Liver (tissue), 9 donors: ENCODE measurements around the gene RAD23B. TPM values are rescaled to one million over a fixed set of nuclear protein-coding genes. Genes with fewer than 3 reads are reported as not detected.

Source experiments
- DNase-seq: peaks from one replicate; pipeline ENCODE4 v3.0.0-alpha.2; 2017; ENCODE audit warnings: low spot score
- H3K27ac ChIP-seq, 2 donors: one replicate each; pipeline ENCODE4 v1.7.0; 2013; ENCODE audit warnings: inconsistent platforms in 2 of 2, low read length in 2 of 2, control low read depth in 1 of 2, low read depth in 1 of 2, mild to moderate bottlenecking in 1 of 2
- H3K27me3 ChIP-seq, 4 donors: one replicate each; pipeline versions ENCODE4 v1.6.1 to v1.7.0; 2013; ENCODE audit warnings: low read length in 3 of 4, inconsistent platforms in 1 of 4, mild to moderate bottlenecking in 1 of 4, moderate library complexity in 1 of 4; ENCODE audit not compliant: control insufficient read depth in 4 of 4, insufficient read depth in 4 of 4
- H3K36me3 ChIP-seq, 4 donors: one replicate each; pipeline versions ENCODE4 v1.6.1 to v1.7.0; 2013; ENCODE audit warnings: low read length in 3 of 4, mild to moderate bottlenecking in 3 of 4, low read depth in 1 of 4, moderate library complexity in 1 of 4; ENCODE audit not compliant: control insufficient read depth in 4 of 4, insufficient read depth in 3 of 4
- H3K4me1 ChIP-seq, 4 donors: one replicate each; pipeline versions ENCODE4 v1.6.1 to v1.7.0; 2013; ENCODE audit warnings: low read length in 3 of 4, mild to moderate bottlenecking in 3 of 4, moderate library complexity in 1 of 4; ENCODE audit not compliant: control insufficient read depth in 4 of 4, insufficient read depth in 4 of 4
- H3K4me3 ChIP-seq, 3 donors: one replicate each; pipeline versions ENCODE4 v1.6.1 to v1.7.0; 2013; ENCODE audit warnings: low read length in 3 of 3, control low read depth in 1 of 3, low read depth in 1 of 3, mild to moderate bottlenecking in 1 of 3
- H3K9ac ChIP-seq, 2 donors: one replicate each; pipeline ENCODE4 v1.7.0; 2013; ENCODE audit warnings: low read length in 2 of 2, mild to moderate bottlenecking in 2 of 2, moderate library complexity in 2 of 2, control low read depth in 1 of 2, low read depth in 1 of 2
- H3K9me3 ChIP-seq, 4 donors: one replicate each; pipeline versions ENCODE4 v1.6.1 to v1.7.0; 2013; ENCODE audit warnings: low read length in 3 of 4; ENCODE audit not compliant: control insufficient read depth in 4 of 4
- CTCF ChIP-seq: fragments of 150-350 bp; IDR thresholded peaks from 2 replicates; pipeline ENCODE4 v1.5.1; 2017; ENCODE audit warnings: improper control_type of control experiment, low read depth, low read length; ENCODE audit not compliant: missing input control
- EGR1 ChIP-seq, 2 donors: IDR thresholded peaks; 2 replicates each; pipeline ENCODE4 v1.6.1; 2016 to 2018; ENCODE audit warnings: antibody characterized with exemption in 2 of 2, low read depth in 2 of 2
- FOXA1 ChIP-seq: IDR thresholded peaks from 2 replicates; pipeline ENCODE4 v1.6.1; 2016; ENCODE audit warnings: antibody characterized with exemption
- FOXA2 ChIP-seq: IDR thresholded peaks from 2 replicates; pipeline ENCODE4 v1.6.1; 2016; ENCODE audit warnings: antibody characterized with exemption
- HNF4A ChIP-seq, 2 donors: conservative IDR thresholded peaks; 2 replicates each; pipeline ENCODE4 v1.6.1; 2016; ENCODE audit warnings: antibody characterized with exemption in 2 of 2, mild to moderate bottlenecking in 2 of 2
- HNF4G ChIP-seq: IDR thresholded peaks from 2 replicates; pipeline ENCODE4 v1.6.1; 2016; ENCODE audit warnings: antibody characterized with exemption
- NR2F2 ChIP-seq: IDR thresholded peaks from 2 replicates; pipeline ENCODE4 v1.6.1; 2016; ENCODE audit warnings: antibody characterized with exemption
- RAD21 ChIP-seq, 2 donors: IDR thresholded peaks; 2 replicates each; pipeline ENCODE4 v1.6.1; 2016; ENCODE audit warnings: antibody characterized with exemption in 2 of 2, mild to moderate bottlenecking in 2 of 2
- RXRA ChIP-seq, 2 donors: IDR thresholded peaks; 2 replicates each; pipeline ENCODE4 v1.6.1; 2017 to 2018; ENCODE audit warnings: antibody characterized with exemption in 2 of 2, mild to moderate bottlenecking in 1 of 2
- SP1 ChIP-seq: IDR thresholded peaks from 2 replicates; pipeline ENCODE4 v1.6.1; 2018; ENCODE audit warnings: antibody characterized with exemption, mild to moderate bottlenecking
- TAF1 ChIP-seq: conservative IDR thresholded peaks from 2 replicates; pipeline ENCODE4 v1.6.1; 2016; ENCODE audit warnings: antibody characterized with exemption, mild to moderate bottlenecking
- YY1 ChIP-seq: IDR thresholded peaks from 2 replicates; pipeline ENCODE4 v1.6.1; 2016; ENCODE audit warnings: antibody characterized with exemption, mild to moderate bottlenecking
- ZBTB33 ChIP-seq: IDR thresholded peaks from 2 replicates; pipeline ENCODE4 v1.6.1; 2016; ENCODE audit warnings: antibody characterized with exemption
- WGBS: extraction: QIAGEN DNeasy Blood & Tissue Kit; methylation state at CpG from one replicate; pipeline ENCODE4 v1.1.7; 2013; 5-methylcytosine and 5-hydroxymethylcytosine counted together
- polyA plus RNA-seq, 2 donors: library from polyadenylated mRNA; stranded (reverse) in 1 of 2; unstranded in 1 of 2; fragments of 200-250 nt in 1 of 2; fragments of >200 nt in 1 of 2; fragmentation: Nextera tagmentation in 1 of 2; extraction: Ambion mirVana in 1 of 2; gene quantifications; one replicate each; pipeline versions ENCODE4 v1.2.1 to v1.2.3, GENCODE V29; 2013 to 2015
- total RNA-seq, 2 donors: library from RNA; depleted of rRNA; stranded (reverse); fragments of >200 nt; gene quantifications; one replicate each; pipeline ENCODE4 v1.2.3, GENCODE V29; 2014
- TF ChIP-seq, protein P1 (sequence below): IDR thresholded peaks from 2 replicates; pipeline ENCODE4 v1.6.1; 2016; ENCODE audit warnings: antibody characterized with exemption
- TF ChIP-seq, protein P2 (sequence below): IDR thresholded peaks from 2 replicates; pipeline ENCODE4 v1.6.1; 2016; ENCODE audit warnings: antibody characterized with exemption
- TF ChIP-seq, protein P3 (sequence below): IDR thresholded peaks from 2 replicates; pipeline ENCODE4 v1.6.1; 2016; ENCODE audit warnings: antibody characterized with exemption, mild to moderate bottlenecking
- donor health status: healthy.
- donor health status: healthy.
- donor health status: healthy.
- donor health status: healthy.
- donor health status: healthy.

RAD23B gene
- total and polyA plus RNA-seq, 4 donors, result 13.6 to 101 (median 61.6) TPM

GRCh38 chr9:107330420-107330819 lies 47.3 kb downstream of the RAD23B start:
- H3K4me3 ChIP-seq, result no peak overlapping the region
- WGBS, result 74% methylated on average over 2 of the region's 2 CpGs

GRCh38 chr9:107332883-107333282 lies 49.8 kb downstream of the RAD23B start:
- Histone ChIP-seq H3K27me3 (no peaks in the 10 kb centered on the region), H3K9me3 (no peaks in the 10 kb centered on the region), H3K36me3 (peaks cover 12 to 59% (median 46%) of the 10 kb centered on the region in 4 donors), H3K27ac (no peak overlapping the region), H3K4me1 (peaks cover 0 to 17% (median 2%) of the 10 kb centered on the region in 4 donors), H3K4me3 (no peak overlapping the region), H3K9ac (no peak overlapping the region)
- 67% methylated on average over 2 of the region's 2 CpGs for WGBS
- TF ChIP-seq FOXA2, result no peak
- TF ChIP-seq, protein P1, sequence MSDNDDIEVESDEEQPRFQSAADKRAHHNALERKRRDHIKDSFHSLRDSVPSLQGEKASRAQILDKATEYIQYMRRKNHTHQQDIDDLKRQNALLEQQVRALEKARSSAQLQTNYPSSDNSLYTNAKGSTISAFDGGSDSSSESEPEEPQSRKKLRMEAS, result no peak
- TF ChIP-seq RAD21 (IDR thresholded peaks at IDR 0.05), result no peak
- TF ChIP-seq RXRA (IDR thresholded peaks at IDR 0.05), result no peak
- no peak for TF ChIP-seq TAF1
- TF ChIP-seq NR2F2, result no peak
- TF ChIP-seq, protein P2, sequence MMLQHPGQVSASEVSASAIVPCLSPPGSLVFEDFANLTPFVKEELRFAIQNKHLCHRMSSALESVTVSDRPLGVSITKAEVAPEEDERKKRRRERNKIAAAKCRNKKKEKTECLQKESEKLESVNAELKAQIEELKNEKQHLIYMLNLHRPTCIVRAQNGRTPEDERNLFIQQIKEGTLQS, result no peak
- TF ChIP-seq FOXA1, result no peak
- no peak for TF ChIP-seq HNF4G
- TF ChIP-seq EGR1 (IDR thresholded peaks at IDR 0.05; ENCODE audit: low read depth in 2 of 2), result no peak
- no peak for TF ChIP-seq SP1
- TF ChIP-seq YY1, result no peak
- TF ChIP-seq CTCF, result no peak
- no peak for TF ChIP-seq ZBTB33
- TF ChIP-seq, protein P3, sequence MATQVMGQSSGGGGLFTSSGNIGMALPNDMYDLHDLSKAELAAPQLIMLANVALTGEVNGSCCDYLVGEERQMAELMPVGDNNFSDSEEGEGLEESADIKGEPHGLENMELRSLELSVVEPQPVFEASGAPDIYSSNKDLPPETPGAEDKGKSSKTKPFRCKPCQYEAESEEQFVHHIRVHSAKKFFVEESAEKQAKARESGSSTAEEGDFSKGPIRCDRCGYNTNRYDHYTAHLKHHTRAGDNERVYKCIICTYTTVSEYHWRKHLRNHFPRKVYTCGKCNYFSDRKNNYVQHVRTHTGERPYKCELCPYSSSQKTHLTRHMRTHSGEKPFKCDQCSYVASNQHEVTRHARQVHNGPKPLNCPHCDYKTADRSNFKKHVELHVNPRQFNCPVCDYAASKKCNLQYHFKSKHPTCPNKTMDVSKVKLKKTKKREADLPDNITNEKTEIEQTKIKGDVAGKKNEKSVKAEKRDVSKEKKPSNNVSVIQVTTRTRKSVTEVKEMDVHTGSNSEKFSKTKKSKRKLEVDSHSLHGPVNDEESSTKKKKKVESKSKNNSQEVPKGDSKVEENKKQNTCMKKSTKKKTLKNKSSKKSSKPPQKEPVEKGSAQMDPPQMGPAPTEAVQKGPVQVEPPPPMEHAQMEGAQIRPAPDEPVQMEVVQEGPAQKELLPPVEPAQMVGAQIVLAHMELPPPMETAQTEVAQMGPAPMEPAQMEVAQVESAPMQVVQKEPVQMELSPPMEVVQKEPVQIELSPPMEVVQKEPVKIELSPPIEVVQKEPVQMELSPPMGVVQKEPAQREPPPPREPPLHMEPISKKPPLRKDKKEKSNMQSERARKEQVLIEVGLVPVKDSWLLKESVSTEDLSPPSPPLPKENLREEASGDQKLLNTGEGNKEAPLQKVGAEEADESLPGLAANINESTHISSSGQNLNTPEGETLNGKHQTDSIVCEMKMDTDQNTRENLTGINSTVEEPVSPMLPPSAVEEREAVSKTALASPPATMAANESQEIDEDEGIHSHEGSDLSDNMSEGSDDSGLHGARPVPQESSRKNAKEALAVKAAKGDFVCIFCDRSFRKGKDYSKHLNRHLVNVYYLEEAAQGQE, result no peak
- TF ChIP-seq HNF4A (conservative IDR thresholded peaks at IDR 0.05), result no peak
- no peak for DNase-seq

More at GRCh38 chr9:107330420-107330819, 47.3 kb downstream of the RAD23B start:
- Histone ChIP-seq H3K27ac (no peak overlapping the region), H3K36me3 (peaks cover 14 to 64% (median 52%) of the 10 kb centered on the region in 4 donors), H3K4me1 (peaks cover 0 to 7% (median 0%) of the 10 kb centered on the region in 4 donors), H3K9ac (no peak overlapping the region), H3K27me3 (no peaks in the 10 kb centered on the region), H3K9me3 (no peaks in the 10 kb centered on the region)
- TF ChIP-seq FOXA2 (no peak), TAF1 (no peak), YY1 (no peak), EGR1 (IDR thresholded peaks at IDR 0.05; ENCODE audit: low read depth in 2 of 2) (no peak)
- no peak for DNase-seq
